ENCODE data around the gene EPS8.

EPS8 gene

DNA sequence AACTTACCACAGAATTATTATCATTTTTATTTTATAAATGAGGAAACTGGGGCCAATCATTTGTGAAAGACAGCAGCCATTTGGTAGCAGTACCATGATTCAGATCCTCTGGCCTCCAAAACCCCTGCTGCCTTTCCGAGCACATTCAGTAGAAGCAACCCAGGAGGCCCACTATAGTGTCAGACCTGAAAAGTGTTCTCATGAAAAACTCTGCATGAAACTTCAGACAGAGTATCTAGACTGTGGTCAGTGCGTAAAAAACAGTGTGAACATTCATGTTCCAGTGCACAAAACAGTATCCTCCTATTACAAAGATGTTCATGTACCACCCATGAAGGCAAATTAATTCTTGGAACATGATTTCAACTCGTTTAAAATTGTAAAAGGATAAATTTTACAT is 112.0 kb downstream of the EPS8 start:
- no peak for TF ChIP-seq SIN3A (IDR thresholded peaks at IDR 0.05; ENCODE audit: borderline replicate concordance, insufficient read depth, low read length)
- TF ChIP-seq, protein P1, sequence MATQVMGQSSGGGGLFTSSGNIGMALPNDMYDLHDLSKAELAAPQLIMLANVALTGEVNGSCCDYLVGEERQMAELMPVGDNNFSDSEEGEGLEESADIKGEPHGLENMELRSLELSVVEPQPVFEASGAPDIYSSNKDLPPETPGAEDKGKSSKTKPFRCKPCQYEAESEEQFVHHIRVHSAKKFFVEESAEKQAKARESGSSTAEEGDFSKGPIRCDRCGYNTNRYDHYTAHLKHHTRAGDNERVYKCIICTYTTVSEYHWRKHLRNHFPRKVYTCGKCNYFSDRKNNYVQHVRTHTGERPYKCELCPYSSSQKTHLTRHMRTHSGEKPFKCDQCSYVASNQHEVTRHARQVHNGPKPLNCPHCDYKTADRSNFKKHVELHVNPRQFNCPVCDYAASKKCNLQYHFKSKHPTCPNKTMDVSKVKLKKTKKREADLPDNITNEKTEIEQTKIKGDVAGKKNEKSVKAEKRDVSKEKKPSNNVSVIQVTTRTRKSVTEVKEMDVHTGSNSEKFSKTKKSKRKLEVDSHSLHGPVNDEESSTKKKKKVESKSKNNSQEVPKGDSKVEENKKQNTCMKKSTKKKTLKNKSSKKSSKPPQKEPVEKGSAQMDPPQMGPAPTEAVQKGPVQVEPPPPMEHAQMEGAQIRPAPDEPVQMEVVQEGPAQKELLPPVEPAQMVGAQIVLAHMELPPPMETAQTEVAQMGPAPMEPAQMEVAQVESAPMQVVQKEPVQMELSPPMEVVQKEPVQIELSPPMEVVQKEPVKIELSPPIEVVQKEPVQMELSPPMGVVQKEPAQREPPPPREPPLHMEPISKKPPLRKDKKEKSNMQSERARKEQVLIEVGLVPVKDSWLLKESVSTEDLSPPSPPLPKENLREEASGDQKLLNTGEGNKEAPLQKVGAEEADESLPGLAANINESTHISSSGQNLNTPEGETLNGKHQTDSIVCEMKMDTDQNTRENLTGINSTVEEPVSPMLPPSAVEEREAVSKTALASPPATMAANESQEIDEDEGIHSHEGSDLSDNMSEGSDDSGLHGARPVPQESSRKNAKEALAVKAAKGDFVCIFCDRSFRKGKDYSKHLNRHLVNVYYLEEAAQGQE (IDR thresholded peaks at IDR 0.05; ENCODE audit: insufficient read depth in 1 of 2, low read depth in 2 of 2, low read length in 2 of 2) = no peak
- TF ChIP-seq FOXP2 (optimal IDR thresholded peaks at IDR 0.05; ENCODE audit: borderline replicate concordance, extremely low read depth, extremely low read length, insufficient read depth) = no peak
- no peak for TF ChIP-seq POLR2AphosphoS5 (IDR thresholded peaks at IDR 0.05; ENCODE audit: low read depth, low read length)
- TF ChIP-seq TAF1 (IDR thresholded peaks at IDR 0.05; ENCODE audit: borderline replicate concordance, insufficient read depth, low read length) = no peak

DNA sequence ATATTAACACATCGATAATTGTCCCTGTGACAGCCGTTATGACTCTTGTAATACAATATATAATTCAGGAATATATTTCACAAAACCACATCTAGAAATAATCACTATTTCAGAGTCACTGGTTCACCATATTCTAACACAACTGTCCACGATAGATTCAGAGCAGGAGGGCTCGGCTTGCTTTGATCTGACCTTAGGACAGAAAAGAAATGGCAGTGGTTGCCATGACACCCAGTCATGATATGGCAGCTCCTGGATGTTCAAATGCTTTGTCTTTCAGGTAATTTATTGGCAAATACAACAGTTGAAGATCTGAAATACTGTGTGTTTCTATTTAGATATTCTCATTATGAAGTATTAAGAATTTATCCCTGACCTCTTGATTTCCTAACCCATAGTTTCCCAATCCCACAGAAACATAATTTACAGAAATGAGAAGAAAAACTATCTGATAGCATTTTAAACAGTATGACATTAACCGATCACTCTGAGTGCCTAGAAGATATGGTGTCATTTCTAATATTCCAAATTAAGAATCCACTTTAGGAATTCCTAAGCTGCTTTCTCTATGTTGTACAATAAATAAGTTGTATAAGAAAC is 116.4 kb downstream of the EPS8 start:
- TF ChIP-seq, protein P1 (IDR thresholded peaks at IDR 0.05; ENCODE audit: insufficient read depth in 1 of 2, low read depth in 2 of 2, low read length in 2 of 2) = no peak
- no peak for TF ChIP-seq TAF1 (IDR thresholded peaks at IDR 0.05; ENCODE audit: borderline replicate concordance, insufficient read depth, low read length)

GRCh38 chr12:15670756-15671155 is 118.4 kb downstream of the EPS8 start:
- TF ChIP-seq, protein P1 (IDR thresholded peaks at IDR 0.05; ENCODE audit: insufficient read depth in 1 of 2, low read depth in 2 of 2, low read length in 2 of 2) = no peak
- TF ChIP-seq POLR2AphosphoS5 (IDR thresholded peaks at IDR 0.05; ENCODE audit: low read depth, low read length) (no peak), FOXP2 (optimal IDR thresholded peaks at IDR 0.05; ENCODE audit: borderline replicate concordance, extremely low read depth, extremely low read length, insufficient read depth) (no peak), SIN3A (IDR thresholded peaks at IDR 0.05; ENCODE audit: borderline replicate concordance, insufficient read depth, low read length) (no peak), TAF1 (IDR thresholded peaks at IDR 0.05; ENCODE audit: borderline replicate concordance, insufficient read depth, low read length) (no peak)

DNA sequence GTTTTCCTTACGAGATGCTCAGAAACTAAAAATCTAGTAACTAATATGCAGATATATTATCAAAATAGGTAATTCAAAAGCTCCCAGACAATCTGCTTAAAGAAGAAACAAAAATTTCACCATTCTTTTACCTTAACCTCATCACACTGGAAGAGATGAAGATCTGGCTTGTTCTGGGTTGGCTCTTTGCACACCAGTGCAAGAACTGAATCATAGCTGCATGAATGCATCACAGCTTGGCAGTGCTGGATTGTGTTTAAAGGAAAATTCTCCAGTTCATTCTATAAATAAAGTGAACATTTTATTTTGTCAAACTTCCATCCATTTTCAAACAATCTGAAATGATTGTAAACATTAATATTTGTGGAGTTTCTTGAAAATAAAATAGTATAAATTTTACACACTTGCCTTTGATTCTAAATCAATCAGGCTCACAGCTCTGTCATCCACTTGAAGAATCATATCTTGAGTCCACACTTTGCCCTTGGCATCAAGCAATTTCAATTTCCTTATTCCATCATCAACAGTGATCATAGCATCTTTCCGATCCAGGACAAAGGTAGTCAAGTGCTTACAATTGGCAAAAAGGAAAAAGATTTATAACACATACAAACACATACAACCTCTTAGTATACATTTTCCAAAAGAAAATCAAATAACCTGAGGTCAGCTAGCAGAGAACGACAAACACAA is 119.8 kb downstream of the EPS8 start:
- TF ChIP-seq TAF1 (IDR thresholded peaks at IDR 0.05; ENCODE audit: borderline replicate concordance, insufficient read depth, low read length) (no peak), FOXP2 (optimal IDR thresholded peaks at IDR 0.05; ENCODE audit: borderline replicate concordance, extremely low read depth, extremely low read length, insufficient read depth) (no peak), SIN3A (IDR thresholded peaks at IDR 0.05; ENCODE audit: borderline replicate concordance, insufficient read depth, low read length) (no peak), POLR2AphosphoS5 (IDR thresholded peaks at IDR 0.05; ENCODE audit: low read depth, low read length) (no peak)
- TF ChIP-seq, protein P1 (IDR thresholded peaks at IDR 0.05; ENCODE audit: insufficient read depth in 1 of 2, low read depth in 2 of 2, low read length in 2 of 2) = no peak

All from PFSK-1 (cell line).